GM23338 (cell line): ENCODE results near the gene RAPGEF5.

Source experiments
- CREB1 ChIP-seq: fragments of 250-450 bp; sonication (Bioruptor Pico); IDR thresholded peaks from 2 replicates; pipeline ENCODE4 v1.5.0; 2020; ENCODE audit warnings: low read depth, mild to moderate bottlenecking, moderate library complexity
- EZH2 ChIP-seq: fragments of 200-600 bp; sonication (generic); IDR thresholded peaks from one replicate; pipeline ENCODE4 v1.8.0; 2017; ENCODE audit warnings: antibody characterized with exemption, mild to moderate bottlenecking, low read depth; ENCODE audit not compliant: unreplicated experiment
- EZH2phosphoT487 ChIP-seq: fragments of 200-600 bp; sonication (generic); IDR thresholded peaks from one replicate; pipeline ENCODE4 v1.8.1; 2018; ENCODE audit warnings: antibody characterized with exemption; ENCODE audit not compliant: unreplicated experiment
- JUNB ChIP-seq: IDR thresholded peaks from one replicate; pipeline ENCODE4 v1.6.1; 2016; ENCODE audit warnings: antibody characterized with exemption; ENCODE audit not compliant: unreplicated experiment
- NANOG ChIP-seq: IDR thresholded peaks from 2 replicates; pipeline ENCODE4 v1.6.1; 2016; ENCODE audit warnings: antibody characterized with exemption, borderline replicate concordance
- POLR2AphosphoS5 ChIP-seq: IDR thresholded peaks from 2 replicates; pipeline ENCODE4 v1.6.1; 2016; ENCODE audit warnings: antibody characterized with exemption, low read depth
- ZNF114 ChIP-seq: fragments of 250-450 bp; sonication (Bioruptor Pico); IDR thresholded peaks from 2 replicates; pipeline ENCODE4 v1.5.0; 2020; ENCODE audit warnings: mild to moderate bottlenecking, moderate library complexity
- ZNF331 ChIP-seq: fragments of 250-450 bp; sonication (Bioruptor Pico); IDR thresholded peaks from 2 replicates; pipeline ENCODE4 v1.5.0; 2020; ENCODE audit warnings: low read depth, mild to moderate bottlenecking, moderate library complexity
- TF ChIP-seq, protein P1 (sequence below), 2 experiments: fragments of 200-600 bp in 1 of 2; sonication (generic) in 1 of 2; conservative IDR thresholded peaks; 2 replicates each; pipeline versions ENCODE4 v1.5.1 to v1.6.1; 2016 to 2017; ENCODE audit warnings: antibody characterized with exemption in 2 of 2, low read depth in 2 of 2, mild to moderate bottlenecking in 2 of 2, moderate library complexity in 1 of 2
- TF ChIP-seq, protein P2 (sequence below): IDR thresholded peaks from one replicate; pipeline ENCODE4 v1.6.1; 2018; ENCODE audit warnings: antibody characterized with exemption; ENCODE audit not compliant: unreplicated experiment
- TF ChIP-seq, protein P3 (sequence below): IDR thresholded peaks from 2 replicates; pipeline ENCODE4 v1.6.1; 2016; ENCODE audit warnings: antibody characterized with exemption
- TF ChIP-seq, protein P4 (sequence below): fragments of 250-450 bp; sonication (Bioruptor Pico); IDR thresholded peaks from 2 replicates; pipeline ENCODE4 v1.5.0; 2020; ENCODE audit warnings: mild to moderate bottlenecking, moderate library complexity

- TF ChIP-seq, protein P1, sequence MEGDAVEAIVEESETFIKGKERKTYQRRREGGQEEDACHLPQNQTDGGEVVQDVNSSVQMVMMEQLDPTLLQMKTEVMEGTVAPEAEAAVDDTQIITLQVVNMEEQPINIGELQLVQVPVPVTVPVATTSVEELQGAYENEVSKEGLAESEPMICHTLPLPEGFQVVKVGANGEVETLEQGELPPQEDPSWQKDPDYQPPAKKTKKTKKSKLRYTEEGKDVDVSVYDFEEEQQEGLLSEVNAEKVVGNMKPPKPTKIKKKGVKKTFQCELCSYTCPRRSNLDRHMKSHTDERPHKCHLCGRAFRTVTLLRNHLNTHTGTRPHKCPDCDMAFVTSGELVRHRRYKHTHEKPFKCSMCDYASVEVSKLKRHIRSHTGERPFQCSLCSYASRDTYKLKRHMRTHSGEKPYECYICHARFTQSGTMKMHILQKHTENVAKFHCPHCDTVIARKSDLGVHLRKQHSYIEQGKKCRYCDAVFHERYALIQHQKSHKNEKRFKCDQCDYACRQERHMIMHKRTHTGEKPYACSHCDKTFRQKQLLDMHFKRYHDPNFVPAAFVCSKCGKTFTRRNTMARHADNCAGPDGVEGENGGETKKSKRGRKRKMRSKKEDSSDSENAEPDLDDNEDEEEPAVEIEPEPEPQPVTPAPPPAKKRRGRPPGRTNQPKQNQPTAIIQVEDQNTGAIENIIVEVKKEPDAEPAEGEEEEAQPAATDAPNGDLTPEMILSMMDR (conservative IDR thresholded peaks at IDR 0.05; ENCODE audit: low read depth in 2 of 2): no peak
- TF ChIP-seq EZH2: no peak
- TF ChIP-seq, protein P2, sequence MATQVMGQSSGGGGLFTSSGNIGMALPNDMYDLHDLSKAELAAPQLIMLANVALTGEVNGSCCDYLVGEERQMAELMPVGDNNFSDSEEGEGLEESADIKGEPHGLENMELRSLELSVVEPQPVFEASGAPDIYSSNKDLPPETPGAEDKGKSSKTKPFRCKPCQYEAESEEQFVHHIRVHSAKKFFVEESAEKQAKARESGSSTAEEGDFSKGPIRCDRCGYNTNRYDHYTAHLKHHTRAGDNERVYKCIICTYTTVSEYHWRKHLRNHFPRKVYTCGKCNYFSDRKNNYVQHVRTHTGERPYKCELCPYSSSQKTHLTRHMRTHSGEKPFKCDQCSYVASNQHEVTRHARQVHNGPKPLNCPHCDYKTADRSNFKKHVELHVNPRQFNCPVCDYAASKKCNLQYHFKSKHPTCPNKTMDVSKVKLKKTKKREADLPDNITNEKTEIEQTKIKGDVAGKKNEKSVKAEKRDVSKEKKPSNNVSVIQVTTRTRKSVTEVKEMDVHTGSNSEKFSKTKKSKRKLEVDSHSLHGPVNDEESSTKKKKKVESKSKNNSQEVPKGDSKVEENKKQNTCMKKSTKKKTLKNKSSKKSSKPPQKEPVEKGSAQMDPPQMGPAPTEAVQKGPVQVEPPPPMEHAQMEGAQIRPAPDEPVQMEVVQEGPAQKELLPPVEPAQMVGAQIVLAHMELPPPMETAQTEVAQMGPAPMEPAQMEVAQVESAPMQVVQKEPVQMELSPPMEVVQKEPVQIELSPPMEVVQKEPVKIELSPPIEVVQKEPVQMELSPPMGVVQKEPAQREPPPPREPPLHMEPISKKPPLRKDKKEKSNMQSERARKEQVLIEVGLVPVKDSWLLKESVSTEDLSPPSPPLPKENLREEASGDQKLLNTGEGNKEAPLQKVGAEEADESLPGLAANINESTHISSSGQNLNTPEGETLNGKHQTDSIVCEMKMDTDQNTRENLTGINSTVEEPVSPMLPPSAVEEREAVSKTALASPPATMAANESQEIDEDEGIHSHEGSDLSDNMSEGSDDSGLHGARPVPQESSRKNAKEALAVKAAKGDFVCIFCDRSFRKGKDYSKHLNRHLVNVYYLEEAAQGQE: no peak
- no peak for TF ChIP-seq EZH2phosphoT487
- no peak for TF ChIP-seq POLR2AphosphoS5
- no peak for TF ChIP-seq NANOG
- no peak for TF ChIP-seq CREB1 (CRISPR knock-in tag)
- TF ChIP-seq JUNB: no peak
- no peak for TF ChIP-seq ZNF331
- TF ChIP-seq, protein P3, sequence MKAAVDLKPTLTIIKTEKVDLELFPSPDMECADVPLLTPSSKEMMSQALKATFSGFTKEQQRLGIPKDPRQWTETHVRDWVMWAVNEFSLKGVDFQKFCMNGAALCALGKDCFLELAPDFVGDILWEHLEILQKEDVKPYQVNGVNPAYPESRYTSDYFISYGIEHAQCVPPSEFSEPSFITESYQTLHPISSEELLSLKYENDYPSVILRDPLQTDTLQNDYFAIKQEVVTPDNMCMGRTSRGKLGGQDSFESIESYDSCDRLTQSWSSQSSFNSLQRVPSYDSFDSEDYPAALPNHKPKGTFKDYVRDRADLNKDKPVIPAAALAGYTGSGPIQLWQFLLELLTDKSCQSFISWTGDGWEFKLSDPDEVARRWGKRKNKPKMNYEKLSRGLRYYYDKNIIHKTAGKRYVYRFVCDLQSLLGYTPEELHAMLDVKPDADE: no peak
- TF ChIP-seq ZNF114 (CRISPR knock-in tag): no peak
- TF ChIP-seq, protein P4, sequence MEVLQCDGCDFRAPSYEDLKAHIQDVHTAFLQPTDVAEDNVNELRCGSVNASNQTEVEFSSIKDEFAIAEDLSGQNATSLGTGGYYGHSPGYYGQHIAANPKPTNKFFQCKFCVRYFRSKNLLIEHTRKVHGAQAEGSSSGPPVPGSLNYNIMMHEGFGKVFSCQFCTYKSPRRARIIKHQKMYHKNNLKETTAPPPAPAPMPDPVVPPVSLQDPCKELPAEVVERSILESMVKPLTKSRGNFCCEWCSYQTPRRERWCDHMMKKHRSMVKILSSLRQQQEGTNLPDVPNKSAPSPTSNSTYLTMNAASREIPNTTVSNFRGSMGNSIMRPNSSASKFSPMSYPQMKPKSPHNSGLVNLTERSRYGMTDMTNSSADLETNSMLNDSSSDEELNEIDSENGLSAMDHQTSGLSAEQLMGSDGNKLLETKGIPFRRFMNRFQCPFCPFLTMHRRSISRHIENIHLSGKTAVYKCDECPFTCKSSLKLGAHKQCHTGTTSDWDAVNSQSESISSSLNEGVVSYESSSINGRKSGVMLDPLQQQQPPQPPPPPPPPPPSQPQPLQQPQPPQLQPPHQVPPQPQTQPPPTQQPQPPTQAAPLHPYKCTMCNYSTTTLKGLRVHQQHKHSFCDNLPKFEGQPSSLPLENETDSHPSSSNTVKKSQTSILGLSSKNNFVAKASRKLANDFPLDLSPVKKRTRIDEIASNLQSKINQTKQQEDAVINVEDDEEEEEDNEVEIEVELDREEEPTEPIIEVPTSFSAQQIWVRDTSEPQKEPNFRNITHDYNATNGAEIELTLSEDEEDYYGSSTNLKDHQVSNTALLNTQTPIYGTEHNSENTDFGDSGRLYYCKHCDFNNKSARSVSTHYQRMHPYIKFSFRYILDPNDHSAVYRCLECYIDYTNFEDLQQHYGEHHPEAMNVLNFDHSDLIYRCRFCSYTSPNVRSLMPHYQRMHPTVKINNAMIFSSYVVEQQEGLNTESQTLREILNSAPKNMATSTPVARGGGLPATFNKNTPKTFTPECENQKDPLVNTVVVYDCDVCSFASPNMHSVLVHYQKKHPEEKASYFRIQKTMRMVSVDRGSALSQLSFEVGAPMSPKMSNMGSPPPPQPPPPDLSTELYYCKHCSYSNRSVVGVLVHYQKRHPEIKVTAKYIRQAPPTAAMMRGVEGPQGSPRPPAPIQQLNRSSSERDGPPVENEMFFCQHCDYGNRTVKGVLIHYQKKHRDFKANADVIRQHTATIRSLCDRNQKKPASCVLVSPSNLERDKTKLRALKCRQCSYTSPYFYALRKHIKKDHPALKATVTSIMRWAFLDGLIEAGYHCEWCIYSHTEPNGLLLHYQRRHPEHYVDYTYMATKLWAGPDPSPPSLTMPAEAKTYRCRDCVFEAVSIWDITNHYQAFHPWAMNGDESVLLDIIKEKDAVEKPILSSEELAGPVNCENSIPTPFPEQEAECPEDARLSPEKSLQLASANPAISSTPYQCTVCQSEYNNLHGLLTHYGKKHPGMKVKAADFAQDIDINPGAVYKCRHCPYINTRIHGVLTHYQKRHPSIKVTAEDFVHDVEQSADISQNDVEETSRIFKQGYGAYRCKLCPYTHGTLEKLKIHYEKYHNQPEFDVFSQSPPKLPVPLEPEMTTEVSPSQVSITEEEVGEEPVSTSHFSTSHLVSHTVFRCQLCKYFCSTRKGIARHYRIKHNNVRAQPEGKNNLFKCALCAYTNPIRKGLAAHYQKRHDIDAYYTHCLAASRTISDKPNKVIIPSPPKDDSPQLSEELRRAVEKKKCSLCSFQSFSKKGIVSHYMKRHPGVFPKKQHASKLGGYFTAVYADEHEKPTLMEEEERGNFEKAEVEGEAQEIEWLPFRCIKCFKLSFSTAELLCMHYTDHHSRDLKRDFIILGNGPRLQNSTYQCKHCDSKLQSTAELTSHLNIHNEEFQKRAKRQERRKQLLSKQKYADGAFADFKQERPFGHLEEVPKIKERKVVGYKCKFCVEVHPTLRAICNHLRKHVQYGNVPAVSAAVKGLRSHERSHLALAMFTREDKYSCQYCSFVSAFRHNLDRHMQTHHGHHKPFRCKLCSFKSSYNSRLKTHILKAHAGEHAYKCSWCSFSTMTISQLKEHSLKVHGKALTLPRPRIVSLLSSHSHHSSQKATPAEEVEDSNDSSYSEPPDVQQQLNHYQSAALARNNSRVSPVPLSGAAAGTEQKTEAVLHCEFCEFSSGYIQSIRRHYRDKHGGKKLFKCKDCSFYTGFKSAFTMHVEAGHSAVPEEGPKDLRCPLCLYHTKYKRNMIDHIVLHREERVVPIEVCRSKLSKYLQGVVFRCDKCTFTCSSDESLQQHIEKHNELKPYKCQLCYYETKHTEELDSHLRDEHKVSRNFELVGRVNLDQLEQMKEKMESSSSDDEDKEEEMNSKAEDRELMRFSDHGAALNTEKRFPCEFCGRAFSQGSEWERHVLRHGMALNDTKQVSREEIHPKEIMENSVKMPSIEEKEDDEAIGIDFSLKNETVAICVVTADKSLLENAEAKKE (CRISPR knock-in tag): no peak
Measured at GRCh38 chr7:22137026-22137425, 219.9 kb downstream of the RAPGEF5 start.
